ENCODE data around the gene PRDM16.

Gene PRDM16

DNA sequence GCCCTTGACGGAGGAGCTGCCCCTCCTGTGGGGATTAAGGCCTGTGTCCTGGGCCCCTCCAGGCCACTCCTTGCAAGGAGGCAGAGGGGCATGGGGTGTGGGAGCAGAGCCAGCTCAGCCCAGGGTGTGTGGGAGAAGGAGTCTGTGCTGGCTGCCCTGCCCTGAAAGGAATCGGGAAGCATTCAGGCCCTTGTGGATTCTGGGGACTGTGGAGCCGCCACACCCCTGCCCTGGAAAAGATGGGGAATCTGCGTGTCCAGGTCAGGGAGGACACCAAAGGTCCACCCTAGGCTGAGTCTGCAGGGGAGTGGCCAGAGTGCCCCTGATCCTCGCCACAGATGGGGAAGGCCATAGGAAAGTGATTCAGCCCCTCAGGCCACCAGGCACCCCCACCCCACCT is 16.5 kb upstream of the PRDM16 start:
- no peaks in the 10 kb centered on the region for H3K9me2 ChIP-seq (replicated peaks; ENCODE audit: low read depth, low read length)
- H3K4me2 ChIP-seq (ENCODE audit: low read depth, low read length, poor library complexity, severe bottlenecking) = no peak overlapping the region
- H3K4me3 ChIP-seq (ENCODE audit: low read length, poor library complexity, severe bottlenecking) = no peak overlapping the region
- no peak overlapping the region for H3K9ac ChIP-seq (ENCODE audit: low read depth, low read length, poor library complexity, severe bottlenecking)
- TF ChIP-seq, protein P1, sequence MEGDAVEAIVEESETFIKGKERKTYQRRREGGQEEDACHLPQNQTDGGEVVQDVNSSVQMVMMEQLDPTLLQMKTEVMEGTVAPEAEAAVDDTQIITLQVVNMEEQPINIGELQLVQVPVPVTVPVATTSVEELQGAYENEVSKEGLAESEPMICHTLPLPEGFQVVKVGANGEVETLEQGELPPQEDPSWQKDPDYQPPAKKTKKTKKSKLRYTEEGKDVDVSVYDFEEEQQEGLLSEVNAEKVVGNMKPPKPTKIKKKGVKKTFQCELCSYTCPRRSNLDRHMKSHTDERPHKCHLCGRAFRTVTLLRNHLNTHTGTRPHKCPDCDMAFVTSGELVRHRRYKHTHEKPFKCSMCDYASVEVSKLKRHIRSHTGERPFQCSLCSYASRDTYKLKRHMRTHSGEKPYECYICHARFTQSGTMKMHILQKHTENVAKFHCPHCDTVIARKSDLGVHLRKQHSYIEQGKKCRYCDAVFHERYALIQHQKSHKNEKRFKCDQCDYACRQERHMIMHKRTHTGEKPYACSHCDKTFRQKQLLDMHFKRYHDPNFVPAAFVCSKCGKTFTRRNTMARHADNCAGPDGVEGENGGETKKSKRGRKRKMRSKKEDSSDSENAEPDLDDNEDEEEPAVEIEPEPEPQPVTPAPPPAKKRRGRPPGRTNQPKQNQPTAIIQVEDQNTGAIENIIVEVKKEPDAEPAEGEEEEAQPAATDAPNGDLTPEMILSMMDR (conservative IDR thresholded peaks at IDR 0.05; ENCODE audit: low read length) = no peak
- no peak for TF ChIP-seq EZH2phosphoT487 (IDR thresholded peaks at IDR 0.05; ENCODE audit: borderline replicate concordance)
- no peaks in the 10 kb centered on the region for H3K79me2 ChIP-seq (ENCODE audit: insufficient read depth, low read length)
- no peaks in the 10 kb centered on the region for H3K9me3 ChIP-seq (ENCODE audit: insufficient read depth, low read depth, low read length)
- H3K27me3 ChIP-seq (ENCODE audit: insufficient read depth, low read length, poor library complexity, severe bottlenecking) = no peaks in the 10 kb centered on the region
- H4K20me1 ChIP-seq (ENCODE audit: insufficient read depth, low read length, poor library complexity, severe bottlenecking) = no peaks in the 10 kb centered on the region
- H3K4me1 ChIP-seq (ENCODE audit: insufficient read depth, low read length, poor library complexity, severe bottlenecking) = no peaks in the 10 kb centered on the region
- no peaks in the 10 kb centered on the region for H3K36me3 ChIP-seq (ENCODE audit: insufficient read depth, low read length)
- no peaks in the 10 kb centered on the region for H3F3A ChIP-seq (ENCODE audit: low read depth)
- H2AFZ ChIP-seq (ENCODE audit: low read length) = no peak overlapping the region

DNA sequence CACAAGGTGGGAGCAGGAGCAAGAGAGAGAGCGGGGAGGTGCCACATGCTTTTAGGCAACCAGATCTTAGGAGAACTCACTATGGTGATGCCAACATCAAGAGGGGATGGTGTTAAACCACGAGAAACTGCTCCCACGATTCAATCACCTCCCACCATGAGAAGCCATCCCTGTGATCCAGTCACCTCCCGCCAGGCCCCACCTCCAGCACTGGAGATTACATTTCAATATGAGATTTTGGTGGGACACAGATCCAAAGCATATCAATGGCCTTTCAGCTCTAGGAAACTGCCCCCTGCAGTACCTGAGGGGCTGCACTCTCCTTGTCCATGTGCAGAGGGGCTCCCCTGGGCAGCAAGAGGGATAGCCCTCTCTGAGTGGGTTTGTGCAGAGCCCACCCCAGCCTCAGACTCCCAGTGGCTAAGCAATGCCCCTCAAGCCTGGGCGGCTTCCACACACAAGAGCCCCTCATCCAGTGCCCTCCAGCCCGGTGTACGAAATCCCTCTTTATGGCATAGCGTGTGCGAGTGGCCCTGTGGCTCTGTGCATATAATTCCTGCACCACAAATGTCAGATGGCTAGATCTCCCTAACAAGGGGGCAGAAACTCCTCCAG is 15.5 kb upstream of the PRDM16 start:
- Histone ChIP-seq H3K79me2 (ENCODE audit: insufficient read depth, low read length) (no peaks in the 10 kb centered on the region), H3K36me3 (ENCODE audit: insufficient read depth, low read length) (no peaks in the 10 kb centered on the region), H3K4me1 (ENCODE audit: insufficient read depth, low read length, poor library complexity, severe bottlenecking) (no peaks in the 10 kb centered on the region), H3K9me2 (replicated peaks; ENCODE audit: low read depth, low read length) (no peaks in the 10 kb centered on the region), H4K20me1 (ENCODE audit: insufficient read depth, low read length, poor library complexity, severe bottlenecking) (no peaks in the 10 kb centered on the region), H2AFZ (ENCODE audit: low read length) (no peak overlapping the region), H3K4me3 (ENCODE audit: low read length, poor library complexity, severe bottlenecking) (no peak overlapping the region), H3K9ac (ENCODE audit: low read depth, low read length, poor library complexity, severe bottlenecking) (no peak overlapping the region), H3K4me2 (ENCODE audit: low read depth, low read length, poor library complexity, severe bottlenecking) (no peak overlapping the region), H3K9me3 (ENCODE audit: insufficient read depth, low read depth, low read length) (no peaks in the 10 kb centered on the region), H3K27me3 (ENCODE audit: insufficient read depth, low read length, poor library complexity, severe bottlenecking) (no peaks in the 10 kb centered on the region), H3F3A (ENCODE audit: low read depth) (no peaks in the 10 kb centered on the region)
- no peak for TF ChIP-seq EZH2phosphoT487 (IDR thresholded peaks at IDR 0.05; ENCODE audit: borderline replicate concordance)
- TF ChIP-seq, protein P1 (conservative IDR thresholded peaks at IDR 0.05; ENCODE audit: low read length) = no peak

DNA sequence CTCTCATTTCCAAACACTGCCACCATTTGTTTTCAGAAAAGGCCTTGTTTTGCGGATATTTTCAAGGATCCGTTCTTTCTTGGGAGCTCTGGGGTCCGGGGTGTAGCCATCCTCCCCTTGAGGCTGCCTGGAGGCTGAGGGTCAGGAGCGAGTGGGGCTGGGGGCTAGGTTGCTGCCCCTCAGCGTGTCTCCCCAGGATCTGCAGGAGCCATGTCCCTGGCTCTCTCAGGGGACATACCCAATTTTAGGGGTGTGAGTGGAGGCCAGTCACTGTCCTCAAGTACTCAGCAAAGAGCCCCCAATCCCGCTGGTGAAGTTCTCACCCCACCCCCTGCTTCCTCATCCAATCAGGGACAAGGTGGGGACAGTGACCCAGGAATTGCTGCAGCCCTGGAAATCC is 15.0 kb upstream of the PRDM16 start:
- no peaks in the 10 kb centered on the region for H3K36me3 ChIP-seq (ENCODE audit: insufficient read depth, low read length)
- H3K79me2 ChIP-seq (ENCODE audit: insufficient read depth, low read length) = no peaks in the 10 kb centered on the region
- H3K4me2 ChIP-seq (ENCODE audit: low read depth, low read length, poor library complexity, severe bottlenecking) = no peak overlapping the region
- H3K9me2 ChIP-seq (replicated peaks; ENCODE audit: low read depth, low read length) = no peaks in the 10 kb centered on the region
- H3K9ac ChIP-seq (ENCODE audit: low read depth, low read length, poor library complexity, severe bottlenecking) = no peak overlapping the region
- H3K27me3 ChIP-seq (ENCODE audit: insufficient read depth, low read length, poor library complexity, severe bottlenecking) = no peaks in the 10 kb centered on the region
- no peaks in the 10 kb centered on the region for H3K9me3 ChIP-seq (ENCODE audit: insufficient read depth, low read depth, low read length)
- H3K4me3 ChIP-seq (ENCODE audit: low read length, poor library complexity, severe bottlenecking) = no peak overlapping the region
- H4K20me1 ChIP-seq (ENCODE audit: insufficient read depth, low read length, poor library complexity, severe bottlenecking) = no peaks in the 10 kb centered on the region
- no peak for TF ChIP-seq EZH2phosphoT487 (IDR thresholded peaks at IDR 0.05; ENCODE audit: borderline replicate concordance)
- TF ChIP-seq, protein P1 (conservative IDR thresholded peaks at IDR 0.05; ENCODE audit: low read length) = no peak
- no peak overlapping the region for H2AFZ ChIP-seq (ENCODE audit: low read length)
- H3K4me1 ChIP-seq (ENCODE audit: insufficient read depth, low read length, poor library complexity, severe bottlenecking) = no peaks in the 10 kb centered on the region
- no peaks in the 10 kb centered on the region for H3F3A ChIP-seq (ENCODE audit: low read depth)
